CD14-positive monocyte (primary cell): ENCODE results near the gene DELE1. TPM values are rescaled to one million over a fixed set of nuclear protein-coding genes. Genes with fewer than 3 reads are reported as not detected.

Source experiments
- DNase-seq, 3 donors: peaks; one replicate each; pipeline ENCODE4 v3.0.0-alpha.2; 2011 to 2022
- H2AFZ ChIP-seq: 2 replicates; pipeline ENCODE4 v1.6.0; 2012; ENCODE audit warnings: mild to moderate bottlenecking, low read depth, low read length, inconsistent platforms; ENCODE audit not compliant: insufficient read depth, poor library complexity, severe bottlenecking
- H3K27ac ChIP-seq, 2 donors: 1 replicate in 1 of 2; 2 replicates in 1 of 2; pipeline ENCODE4 v1.5.1; 2012 to 2013; ENCODE audit warnings: low read length in 2 of 2, control low read depth in 1 of 2, inconsistent platforms in 1 of 2, low read depth in 1 of 2, mild to moderate bottlenecking in 1 of 2
- H3K27me3 ChIP-seq, 2 donors: one replicate each; pipeline versions ENCODE4 v1.6.0 to v1.6.1; 2011 to 2013; ENCODE audit warnings: low read length in 2 of 2; ENCODE audit not compliant: control insufficient read depth in 2 of 2, insufficient read depth in 2 of 2
- H3K36me3 ChIP-seq, 2 donors: replicated peaks in 1 of 2; 1 replicate in 1 of 2; 2 replicates in 1 of 2; pipeline versions ENCODE4 v1.5.1 to v1.6.1; 2012 to 2013; ENCODE audit warnings: low read length in 2 of 2, control low read depth in 1 of 2, inconsistent platforms in 1 of 2, mild to moderate bottlenecking in 1 of 2; ENCODE audit not compliant: insufficient read depth in 2 of 2, control insufficient read depth in 1 of 2
- H3K4me1 ChIP-seq, 2 donors: 1 replicate in 1 of 2; 2 replicates in 1 of 2; pipeline versions ENCODE4 v1.5.1 to v1.6.1; 2012 to 2013; ENCODE audit warnings: low read length in 2 of 2, control low read depth in 1 of 2, inconsistent platforms in 1 of 2, mild to moderate bottlenecking in 1 of 2, moderate library complexity in 1 of 2; ENCODE audit not compliant: insufficient read depth in 2 of 2, control insufficient read depth in 1 of 2
- H3K4me2 ChIP-seq: replicated peaks from 2 replicates; pipeline ENCODE3; 2012; ENCODE audit warnings: low read length, moderate library complexity, mild to moderate bottlenecking; ENCODE audit not compliant: poor library complexity, severe bottlenecking; ENCODE audit errors: extremely low read depth
- H3K4me3 ChIP-seq, 3 experiments: fragments of 200-600 bp in 1 of 3; sonication (generic) in 1 of 3; replicated peaks in 1 of 3; 1 replicate in 2 of 3; 2 replicates in 1 of 3; pipeline ENCODE4 v1.5.1; 2011 to 2013; ENCODE audit warnings: low read length in 3 of 3, mild to moderate bottlenecking in 3 of 3, control low read depth in 2 of 3, low read depth in 2 of 3, inconsistent platforms in 1 of 3, moderate library complexity in 1 of 3
- H3K79me2 ChIP-seq: 2 replicates; pipeline ENCODE4 v1.6.0; 2012; ENCODE audit warnings: mild to moderate bottlenecking, control low read depth, inconsistent platforms, low read length, moderate library complexity; ENCODE audit not compliant: insufficient read depth
- H3K9ac ChIP-seq: 2 replicates; pipeline ENCODE4 v1.6.0; 2017; ENCODE audit warnings: low read length, mild to moderate bottlenecking; ENCODE audit not compliant: insufficient read depth, poor library complexity, severe bottlenecking
- H3K9me3 ChIP-seq, 2 donors: replicated peaks in 1 of 2; 1 replicate in 1 of 2; 2 replicates in 1 of 2; pipeline versions ENCODE4 v1.5.1 to v1.6.1; 2012 to 2013; ENCODE audit warnings: low read length in 2 of 2, control low read depth in 1 of 2; ENCODE audit not compliant: control insufficient read depth in 1 of 2, insufficient read depth in 1 of 2
- H4K20me1 ChIP-seq: 2 replicates; pipeline ENCODE4 v1.6.0; 2012; ENCODE audit warnings: mild to moderate bottlenecking, low read length, control low read depth, moderate library complexity; ENCODE audit not compliant: insufficient read depth
- H3K27ac Mint-ChIP-seq, 7 donors: one replicate each; pipeline ENCODE4 v1.8.0; 2020; ENCODE audit warnings: mild to moderate bottlenecking in 7 of 7, mixed read lengths in 7 of 7, moderate library complexity in 6 of 7, inconsistent platforms in 2 of 7
- H3K27me3 Mint-ChIP-seq, 3 donors: one replicate each; pipeline ENCODE4 v1.8.0; 2021 to 2022; ENCODE audit warnings: low read depth in 3 of 3, mild to moderate bottlenecking in 3 of 3, mixed read lengths in 3 of 3, moderate library complexity in 3 of 3, inconsistent platforms in 1 of 3
- H3K36me3 Mint-ChIP-seq, 2 donors: one replicate each; pipeline ENCODE4 v1.8.0; 2020; ENCODE audit warnings: mixed read lengths in 2 of 2, inconsistent platforms in 1 of 2, mild to moderate bottlenecking in 1 of 2
- H3K4me1 Mint-ChIP-seq: one replicate; pipeline ENCODE4 v1.8.0; 2020; ENCODE audit warnings: mild to moderate bottlenecking, mixed read lengths
- H3K4me3 Mint-ChIP-seq, 2 donors: one replicate each; pipeline ENCODE4 v1.8.0; 2020; ENCODE audit warnings: mild to moderate bottlenecking in 2 of 2, mixed read lengths in 2 of 2, moderate library complexity in 1 of 2
- H3K9me3 Mint-ChIP-seq, 7 donors: one replicate each; pipeline ENCODE4 v1.8.0; 2020 to 2022; ENCODE audit warnings: mixed read lengths in 7 of 7, mild to moderate bottlenecking in 6 of 7, moderate library complexity in 6 of 7, inconsistent platforms in 2 of 7
- WGBS: methylation state at CpG from one replicate; pipeline ENCODE4 v1.1.5; 2013; ENCODE audit warnings: missing lambda C conversion rate; ENCODE audit not compliant: insufficient coverage; 5-methylcytosine and 5-hydroxymethylcytosine counted together
- intact Hi-C, 2 donors: fragments of 100-400 bp; cut with micrococcal nuclease; formaldehyde crosslinking; loops; one replicate each; pipeline versions ENCODE4 v1.15.0 to v1.15.1; 2023
- polyA plus RNA-seq, 3 donors: library from polyadenylated mRNA; depleted of rRNA in 1 of 3; unstranded in 2 of 3; stranded (reverse) in 1 of 3; fragments of 300-500 nt in 2 of 3; fragments of >200 nt in 1 of 3; fragmentation: Illumina TruSeq in 2 of 3; gene quantifications; 1 replicate in 2 of 3; 2 replicates in 1 of 3; pipeline ENCODE4 v1.2.3, GENCODE V29; 2012 to 2021
- TF ChIP-seq, protein P1 (sequence below): fragments of 200-600 bp; IDR thresholded peaks from one replicate; pipeline ENCODE4 v1.8.0; 2022; ENCODE audit warnings: antibody characterized with exemption, mild to moderate bottlenecking

The DELE1 gene
- polyA plus RNA-seq, 3 donors = 47.3 to 140 (median 49.6) TPM

DNA sequence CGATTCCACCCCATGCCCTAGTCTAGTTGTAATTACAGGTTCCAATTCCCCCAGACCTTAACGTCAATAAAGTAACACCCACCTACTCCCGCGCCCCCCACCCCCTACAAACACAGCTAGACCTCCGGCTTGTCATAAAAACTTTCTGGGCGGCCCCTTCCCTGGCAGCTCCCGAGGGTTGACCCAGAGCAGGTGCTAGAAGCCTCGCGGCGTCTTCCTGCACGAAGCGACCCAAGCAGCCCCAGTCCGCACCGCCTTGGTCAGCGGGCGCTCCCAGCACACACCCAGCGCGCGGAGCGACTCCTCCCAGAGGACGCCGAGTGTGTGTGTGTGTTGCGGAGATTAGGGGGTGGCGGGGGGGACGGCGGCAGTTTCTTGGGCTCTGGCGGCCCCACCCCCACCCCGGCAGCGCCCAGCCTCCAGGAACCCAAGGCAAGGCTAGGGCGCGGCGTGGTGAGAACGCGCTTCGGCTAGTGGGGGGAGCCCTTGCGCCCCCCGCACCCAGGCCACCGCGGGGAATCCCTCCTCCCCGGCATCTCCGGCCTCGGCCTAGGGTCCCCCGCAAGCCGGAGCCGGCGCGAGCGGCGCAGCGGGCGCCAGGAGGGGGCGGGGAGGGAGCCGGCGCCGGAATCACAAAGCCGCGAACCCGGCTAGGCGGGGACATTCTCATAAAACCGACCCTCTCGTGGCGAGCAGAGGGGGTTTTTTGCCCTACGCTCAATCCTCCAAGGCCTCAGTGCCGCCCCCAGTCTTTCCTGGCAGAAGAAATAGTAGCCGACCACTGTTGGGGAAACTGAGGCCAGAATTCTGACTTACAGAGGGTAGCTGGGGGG lies 47.7 kb upstream of the DELE1 start:
- H3K4me1 Mint-ChIP-seq = peaks cover 22% of the 10 kb centered on the region
- peaks cover 0 to 21% (median 8%) of the 10 kb centered on the region in 7 donors for H3K9me3 Mint-ChIP-seq
- Histone ChIP-seq H3K4me2 (no peak overlapping the region), H3K79me2 (no peaks in the 10 kb centered on the region), H3K9ac (no peak overlapping the region), H3K27ac (no peak overlapping the region), H4K20me1 (peaks cover 4% of the 10 kb centered on the region), H3K36me3 (no peaks in the 10 kb centered on the region), H3K27me3 (peaks cover 55 to 84% of the 10 kb centered on the region in 2 donors), H3K9me3 (peaks cover 2 to 38% of the 10 kb centered on the region in 2 donors), H3K4me1 (peaks cover 12 to 18% of the 10 kb centered on the region in 2 donors), H3K4me3 (no peak overlapping the region), H2AFZ (no peak overlapping the region)
- H3K4me3 Mint-ChIP-seq = peak overlapping the region in 1 of 2 donors; percentile 68
- H3K27me3 Mint-ChIP-seq = peaks cover 78 to 92% (median 84%) of the 10 kb centered on the region in 3 donors
- intact Hi-C loops = loop anchor here in 1 of 2 donors (5.0 kb wide), 1 partner anchor 174 kb away; no protein-coding TSS in a partner anchor
- WGBS = 1% methylated on average over 49 of the region's 65 CpGs
- no peak for DNase-seq
- no peak overlapping the region for H3K27ac Mint-ChIP-seq
- H3K36me3 Mint-ChIP-seq = peaks cover 0 to 10% of the 10 kb centered on the region in 2 donors
- TF ChIP-seq, protein P1, sequence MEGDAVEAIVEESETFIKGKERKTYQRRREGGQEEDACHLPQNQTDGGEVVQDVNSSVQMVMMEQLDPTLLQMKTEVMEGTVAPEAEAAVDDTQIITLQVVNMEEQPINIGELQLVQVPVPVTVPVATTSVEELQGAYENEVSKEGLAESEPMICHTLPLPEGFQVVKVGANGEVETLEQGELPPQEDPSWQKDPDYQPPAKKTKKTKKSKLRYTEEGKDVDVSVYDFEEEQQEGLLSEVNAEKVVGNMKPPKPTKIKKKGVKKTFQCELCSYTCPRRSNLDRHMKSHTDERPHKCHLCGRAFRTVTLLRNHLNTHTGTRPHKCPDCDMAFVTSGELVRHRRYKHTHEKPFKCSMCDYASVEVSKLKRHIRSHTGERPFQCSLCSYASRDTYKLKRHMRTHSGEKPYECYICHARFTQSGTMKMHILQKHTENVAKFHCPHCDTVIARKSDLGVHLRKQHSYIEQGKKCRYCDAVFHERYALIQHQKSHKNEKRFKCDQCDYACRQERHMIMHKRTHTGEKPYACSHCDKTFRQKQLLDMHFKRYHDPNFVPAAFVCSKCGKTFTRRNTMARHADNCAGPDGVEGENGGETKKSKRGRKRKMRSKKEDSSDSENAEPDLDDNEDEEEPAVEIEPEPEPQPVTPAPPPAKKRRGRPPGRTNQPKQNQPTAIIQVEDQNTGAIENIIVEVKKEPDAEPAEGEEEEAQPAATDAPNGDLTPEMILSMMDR = no peak

- TF ChIP-seq, protein P1 = no peak
- Histone ChIP-seq H3K4me1 (peaks cover 12 to 18% of the 10 kb centered on the region in 2 donors), H3K36me3 (no peaks in the 10 kb centered on the region), H3K27ac (no peak overlapping the region), H4K20me1 (peaks cover 4% of the 10 kb centered on the region), H3K27me3 (peaks cover 58 to 86% of the 10 kb centered on the region in 2 donors), H3K4me2 (no peak overlapping the region), H3K4me3 (no peak overlapping the region), H2AFZ (no peak overlapping the region), H3K9ac (no peak overlapping the region), H3K79me2 (no peaks in the 10 kb centered on the region), H3K9me3 (peaks cover 2 to 38% of the 10 kb centered on the region in 2 donors)
- Mint-ChIP-seq H3K36me3 (peaks cover 0 to 10% of the 10 kb centered on the region in 2 donors), H3K4me1 (peaks cover 22% of the 10 kb centered on the region), H3K4me3 (peak overlapping the region; percentile 0 to 86), H3K27me3 (peaks cover 79 to 96% (median 88%) of the 10 kb centered on the region in 3 donors), H3K27ac (peak overlapping the region in 1 of 7 donors; percentile 12), H3K9me3 (peaks cover 0 to 21% (median 8%) of the 10 kb centered on the region in 7 donors)
- intact Hi-C loops = loop anchor here in 1 of 2 donors (5.0 kb wide), 1 partner anchor 174 kb away; no protein-coding TSS in a partner anchor
- DNase-seq = no peak
- WGBS = 5% methylated on average over 42 of the region's 42 CpGs
These were observed 46.9 kb upstream of the DELE1 start for GRCh38 chr5:141876628-141877355.
